Fibroblast of villous mesenchyme (primary cell): ENCODE measurements around the gene GRIK1. TPM values are rescaled to one million over a fixed set of nuclear protein-coding genes. Genes with fewer than 3 reads are reported as not detected.

Experiments
- DNase-seq: peaks from one replicate; pipeline ENCODE4 v3.0.0-alpha.2; 2010; ENCODE audit warnings: low read depth
- H3K4me3 ChIP-seq: 2 replicates; pipeline ENCODE4 v1.5.1; 2011; ENCODE audit warnings: low read depth, mild to moderate bottlenecking, low read length
- total RNA-seq: library from RNA; depleted of rRNA; stranded (reverse); fragments of >200 nt; gene quantifications from 2 replicates; pipeline ENCODE4 v1.2.3, GENCODE V29; 2012
- TF ChIP-seq, protein P1 (sequence below): IDR thresholded peaks from 2 replicates; pipeline ENCODE4 v1.5.1; 2012; ENCODE audit warnings: low read depth, mild to moderate bottlenecking, low read length; ENCODE audit not compliant: insufficient read depth

GRIK1 gene
- total RNA-seq, 1 donor = under 0.01 TPM

DNA sequence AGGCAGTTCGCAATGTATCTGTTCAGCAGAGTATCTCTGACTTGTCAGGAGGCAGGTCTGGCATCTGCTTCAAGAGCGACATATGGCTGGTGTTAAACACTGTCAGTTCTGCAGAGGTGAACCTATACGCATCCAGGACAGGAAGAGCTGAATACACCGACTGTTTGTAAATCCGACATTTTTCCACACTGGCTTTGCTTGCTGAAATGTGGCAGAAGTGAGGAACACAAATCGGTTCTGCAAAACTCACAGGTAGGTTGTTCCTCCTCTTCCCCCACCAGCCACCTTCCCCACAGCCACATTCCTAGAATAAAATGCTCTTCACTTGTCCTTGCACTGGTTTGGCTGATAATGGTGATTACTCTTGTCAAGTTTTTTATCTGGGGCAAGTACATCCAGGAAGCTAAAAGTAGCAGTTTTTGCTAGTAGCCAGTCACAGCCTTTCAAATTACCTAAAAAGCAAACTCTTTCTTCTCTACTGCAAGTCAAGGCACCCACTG lies 289.2 kb downstream of the GRIK1 start:
- TF ChIP-seq, protein P1, sequence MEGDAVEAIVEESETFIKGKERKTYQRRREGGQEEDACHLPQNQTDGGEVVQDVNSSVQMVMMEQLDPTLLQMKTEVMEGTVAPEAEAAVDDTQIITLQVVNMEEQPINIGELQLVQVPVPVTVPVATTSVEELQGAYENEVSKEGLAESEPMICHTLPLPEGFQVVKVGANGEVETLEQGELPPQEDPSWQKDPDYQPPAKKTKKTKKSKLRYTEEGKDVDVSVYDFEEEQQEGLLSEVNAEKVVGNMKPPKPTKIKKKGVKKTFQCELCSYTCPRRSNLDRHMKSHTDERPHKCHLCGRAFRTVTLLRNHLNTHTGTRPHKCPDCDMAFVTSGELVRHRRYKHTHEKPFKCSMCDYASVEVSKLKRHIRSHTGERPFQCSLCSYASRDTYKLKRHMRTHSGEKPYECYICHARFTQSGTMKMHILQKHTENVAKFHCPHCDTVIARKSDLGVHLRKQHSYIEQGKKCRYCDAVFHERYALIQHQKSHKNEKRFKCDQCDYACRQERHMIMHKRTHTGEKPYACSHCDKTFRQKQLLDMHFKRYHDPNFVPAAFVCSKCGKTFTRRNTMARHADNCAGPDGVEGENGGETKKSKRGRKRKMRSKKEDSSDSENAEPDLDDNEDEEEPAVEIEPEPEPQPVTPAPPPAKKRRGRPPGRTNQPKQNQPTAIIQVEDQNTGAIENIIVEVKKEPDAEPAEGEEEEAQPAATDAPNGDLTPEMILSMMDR = no peak
- H3K4me3 ChIP-seq = no peak overlapping the region
- no peak for DNase-seq

DNA sequence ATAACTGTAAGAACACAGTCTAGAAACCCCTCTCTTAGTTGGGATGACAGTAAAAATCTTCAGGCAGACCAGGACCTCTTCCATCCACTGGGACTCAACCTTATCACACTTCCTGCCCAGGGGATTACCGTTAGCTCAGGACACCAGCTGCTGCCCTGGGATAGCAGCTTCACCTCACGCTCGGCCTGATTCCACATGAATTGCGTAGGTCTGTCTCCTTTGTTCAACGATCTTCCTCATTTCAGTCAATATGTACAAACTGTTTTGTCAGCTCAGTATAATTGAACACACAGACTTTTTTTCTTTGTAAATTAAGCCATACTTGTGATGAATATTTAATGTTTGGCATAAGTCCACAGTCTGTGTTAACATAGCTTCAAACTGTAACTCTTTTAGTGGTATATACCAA lies 290.4 kb downstream of the GRIK1 start:
- TF ChIP-seq, protein P1 = no peak
- no peak overlapping the region for H3K4me3 ChIP-seq
- peak; percentile 24 for DNase-seq

DNA sequence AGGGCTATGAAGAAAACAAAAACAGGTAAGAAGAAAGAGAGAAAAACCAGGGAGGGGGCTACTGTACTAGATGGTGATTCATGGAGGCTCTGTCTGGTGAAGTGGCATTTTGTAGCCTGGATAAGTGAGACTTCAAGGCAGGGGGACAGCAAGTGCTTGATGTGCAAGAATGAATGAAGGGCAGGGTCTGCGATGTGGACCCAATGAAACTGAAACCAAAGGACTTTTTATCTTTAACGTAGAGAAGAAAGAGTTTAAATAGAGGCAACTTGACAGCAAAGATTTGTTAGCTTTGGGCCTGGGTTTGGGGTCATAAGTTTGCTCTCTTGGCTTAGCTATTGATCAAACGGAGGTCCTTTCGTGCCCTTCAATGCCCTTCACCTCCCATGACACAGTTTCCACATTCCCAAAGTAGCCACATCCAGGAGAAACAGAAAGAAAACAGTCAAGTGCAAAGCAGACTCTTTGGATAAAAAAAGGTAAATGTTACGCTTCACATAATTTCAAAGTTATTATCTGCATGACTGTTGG lies 291.0 kb downstream of the GRIK1 start:
- DNase-seq = no peak
- TF ChIP-seq, protein P1 = no peak
- H3K4me3 ChIP-seq = no peak overlapping the region

DNA sequence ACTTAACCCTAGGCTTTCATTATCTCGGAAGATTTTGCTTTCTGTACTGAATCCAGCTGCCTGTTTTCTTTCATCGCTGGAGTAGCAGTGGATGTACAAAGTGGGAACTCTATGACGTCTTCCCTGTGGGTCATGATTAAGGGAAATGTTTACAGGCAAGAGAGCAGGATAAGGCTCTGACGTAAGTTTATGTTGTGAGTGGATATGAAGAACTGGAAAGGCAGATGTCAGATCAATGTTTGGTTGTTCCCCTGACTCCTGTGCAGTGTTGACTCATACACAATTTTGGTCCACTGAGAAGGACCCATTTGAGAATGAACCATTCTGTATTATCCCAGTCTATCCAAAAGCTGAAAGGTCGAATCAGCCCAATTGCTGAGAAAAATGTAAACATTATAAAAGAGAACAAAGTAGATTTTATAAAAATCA lies 292.4 kb downstream of the GRIK1 start:
- TF ChIP-seq, protein P1 = no peak
- no peak overlapping the region for H3K4me3 ChIP-seq
- DNase-seq = peak; percentile 76

DNA sequence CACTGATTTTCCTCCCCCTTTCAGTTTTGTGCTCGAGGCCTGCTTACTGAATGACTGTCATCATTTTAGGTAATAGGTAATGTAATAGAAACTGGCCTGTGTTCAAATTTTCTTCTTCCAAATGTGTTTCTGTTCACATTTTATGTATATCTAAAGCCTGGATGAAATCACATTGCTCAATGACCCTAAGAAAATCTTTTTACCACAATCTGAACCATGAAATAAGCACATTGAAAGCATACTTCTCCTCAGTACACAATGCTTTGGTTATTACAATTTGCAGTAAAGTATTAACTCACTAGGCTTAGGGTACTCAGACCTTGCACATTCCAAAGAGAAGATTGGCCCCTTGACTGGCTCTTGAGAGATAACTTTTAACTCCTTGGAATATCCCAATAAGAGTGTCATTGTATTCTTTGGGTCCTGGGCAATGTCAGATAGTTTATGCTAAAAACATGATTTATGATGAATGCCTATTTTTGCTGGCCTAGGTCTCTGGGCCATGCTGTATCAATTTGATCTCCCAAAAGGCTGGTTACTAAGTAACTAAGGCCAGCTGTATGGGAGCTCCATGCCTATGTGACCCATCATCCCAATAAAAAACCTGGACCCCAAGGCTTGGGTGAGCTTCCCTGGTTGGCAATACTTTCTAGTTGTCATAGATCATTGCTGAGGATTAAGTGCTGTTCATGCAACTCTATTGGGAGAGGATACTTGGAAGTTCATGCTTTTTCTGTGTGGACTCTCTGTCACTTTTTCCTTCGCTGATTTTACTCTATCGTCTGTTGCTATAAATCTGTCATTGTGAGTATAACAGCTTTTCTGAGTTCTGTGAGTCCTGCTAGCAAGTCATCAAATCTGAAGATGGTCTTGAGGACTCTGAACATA lies 293.9 kb downstream of the GRIK1 start:
- TF ChIP-seq, protein P1 = no peak
- DNase-seq = peak; percentile 6
- no peak overlapping the region for H3K4me3 ChIP-seq

DNA sequence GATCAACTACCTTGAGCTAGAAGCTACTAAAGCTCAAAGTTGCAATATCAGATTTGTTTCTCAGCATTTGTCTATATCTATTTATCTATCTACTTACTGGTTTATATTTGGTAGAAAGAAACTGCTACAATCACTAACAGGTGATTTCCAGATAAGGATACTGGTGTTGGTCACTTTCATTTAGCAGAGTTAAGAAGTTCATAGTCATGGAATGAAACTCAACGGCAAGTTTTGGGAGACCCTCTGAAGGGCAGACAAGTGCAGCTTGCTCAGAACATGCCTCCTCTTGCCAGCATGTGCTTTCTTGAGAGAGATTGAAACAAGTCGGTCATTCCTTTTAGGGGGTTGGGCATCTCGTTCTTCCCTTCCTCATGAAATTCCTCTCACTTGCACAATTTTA lies 296.5 kb downstream of the GRIK1 start:
- no peak for DNase-seq
- H3K4me3 ChIP-seq = no peak overlapping the region
- TF ChIP-seq, protein P1 = no peak
